ENCODE measurements around the gene RNU1-1.
"Not testable (repeated sequence)": the region's sequence is repeated elsewhere in the genome, so short reads cannot be mapped to it uniquely, and the experiment has no call there.

GRCh38 chr1:16500975-16501374 is 13.1 kb downstream of the RNU1-1 start:
- TF ChIP-seq CTCF (IDR thresholded peaks at IDR 0.05; ENCODE audit: control extremely low read depth in 1 of 3, insufficient read depth in 1 of 3, low read depth in 1 of 3, low read length in 3 of 3); MAX (IDR thresholded peaks at IDR 0.05); POLR2A (IDR thresholded peaks at IDR 0.05; ENCODE audit: control extremely low read depth in 1 of 2, low read depth in 2 of 2, low read length in 2 of 2): not testable (repeated sequence)

Data from H1 (cell line).